IMR-90 (cell line): ENCODE results near the gene HCN4. TPM values are rescaled to one million over a fixed set of nuclear protein-coding genes. Genes with fewer than 3 reads are reported as not detected.

Source experiments
- ATAC-seq: fragments of 200-7000 bp; cut with Tn5 transposase; 2 replicates; pipeline ENCODE4 v1.9.1; 2020; ENCODE audit warnings: low read depth, mild to moderate bottlenecking, moderate library complexity
- BruUV-seq: library from RNA; stranded (reverse); fragments of 400-500 nt; replicated peaks from 2 replicates; lab custom pipeline; 2021; lab: Mats Ljungman, UMichigan
- CTCF ChIA-PET: fragments of 300-600 bp; formaldehyde crosslinking; extraction: SDS; loops from one replicate; lab custom pipeline; 2021; ENCODE audit warnings: antibody characterized with exemption; lab: Yijun Ruan, JAX
- POLR2A ChIA-PET: fragments of 300-600 bp; sonication (Branson Sonifier 250); formaldehyde crosslinking; loops from one replicate; lab custom pipeline; 2022; ENCODE audit warnings: antibody characterized with exemption; ENCODE audit not compliant: unreplicated experiment; lab: Charles Lee
- DNase-seq: peaks from one replicate; pipeline ENCODE4 v3.0.0; 2013
- H2AFZ ChIP-seq: replicated peaks from 2 replicates; pipeline ENCODE3; 2013; ENCODE audit warnings: low read length, mild to moderate bottlenecking; ENCODE audit not compliant: poor library complexity
- H2AK5ac ChIP-seq: 2 replicates; pipeline ENCODE4 v1.6.1; 2013; ENCODE audit warnings: low read depth, low read length, inconsistent platforms
- H2AK9ac ChIP-seq: replicated peaks from 2 replicates; pipeline ENCODE3; 2013; ENCODE audit warnings: mild to moderate bottlenecking, low read depth, low read length, moderate library complexity; ENCODE audit not compliant: poor library complexity
- H2BK120ac ChIP-seq: 2 replicates; pipeline ENCODE4 v1.6.1; 2013; ENCODE audit warnings: low read depth, low read length, inconsistent platforms
- H2BK15ac ChIP-seq: 3 replicates; pipeline ENCODE4 v1.6.1; 2013; ENCODE audit warnings: low read depth, low read length, inconsistent platforms
- H2BK20ac ChIP-seq: 2 replicates; pipeline ENCODE4 v1.6.1; 2013; ENCODE audit warnings: low read depth, mild to moderate bottlenecking, inconsistent platforms, low read length, moderate library complexity
- H2BK5ac ChIP-seq: 2 replicates; pipeline ENCODE4 v1.6.1; 2013; ENCODE audit warnings: mild to moderate bottlenecking, low read depth, low read length, inconsistent platforms; ENCODE audit not compliant: poor library complexity, severe bottlenecking
- H3K14ac ChIP-seq: replicated peaks from 2 replicates; pipeline ENCODE4 v1.6.1; 2013; ENCODE audit warnings: low read depth, low read length, inconsistent platforms
- H3K18ac ChIP-seq: 2 replicates; pipeline ENCODE4 v1.6.1; 2013; ENCODE audit warnings: low read depth, low read length, control low read depth
- H3K23ac ChIP-seq: 2 replicates; pipeline ENCODE4 v1.6.1; 2013; ENCODE audit warnings: low read depth, low read length, inconsistent platforms
- H3K27ac ChIP-seq: 2 replicates; pipeline ENCODE4 v1.5.1; 2013; ENCODE audit warnings: mild to moderate bottlenecking, control low read depth, low read length; ENCODE audit not compliant: insufficient read depth
- H3K27me3 ChIP-seq: 2 replicates; pipeline ENCODE4 v1.6.1; 2013; ENCODE audit warnings: low read length; ENCODE audit not compliant: control insufficient read depth, insufficient read depth
- H3K36me3 ChIP-seq: 2 replicates; pipeline ENCODE4 v1.6.1; 2013; ENCODE audit warnings: low read length, mixed read lengths; ENCODE audit not compliant: control insufficient read depth, insufficient read depth
- H3K4ac ChIP-seq: 2 replicates; pipeline ENCODE4 v1.6.1; 2013; ENCODE audit warnings: low read depth, low read length, inconsistent platforms
- H3K4me1 ChIP-seq: 2 replicates; pipeline ENCODE4 v1.6.1; 2013; ENCODE audit warnings: low read length, mixed read lengths; ENCODE audit not compliant: control insufficient read depth, insufficient read depth
- H3K4me2 ChIP-seq: 2 replicates; pipeline ENCODE4 v1.6.1; 2013; ENCODE audit warnings: low read depth, mild to moderate bottlenecking, control low read depth, low read length, moderate library complexity
- H3K4me3 ChIP-seq: 2 replicates; pipeline ENCODE4 v1.5.1; 2013; ENCODE audit warnings: low read depth, mild to moderate bottlenecking, control low read depth, low read length, moderate library complexity; ENCODE audit not compliant: insufficient read depth
- H3K56ac ChIP-seq: 2 replicates; pipeline ENCODE4 v1.6.1; 2013; ENCODE audit warnings: low read length, inconsistent platforms; ENCODE audit not compliant: insufficient read depth; ENCODE audit errors: extremely low read depth
- H3K79me1 ChIP-seq, 2 experiments: 2 replicates each; pipeline ENCODE4 v1.6.1; 2013; ENCODE audit warnings: low read length in 2 of 2, inconsistent platforms in 1 of 2, low read depth in 1 of 2
- H3K9ac ChIP-seq: 2 replicates; pipeline ENCODE4 v1.6.1; 2013; ENCODE audit warnings: low read depth, low read length, control low read depth
- H3K9me1 ChIP-seq: 2 replicates; pipeline ENCODE4 v1.6.1; 2013; ENCODE audit warnings: low read length, inconsistent platforms; ENCODE audit not compliant: insufficient read depth
- H3K9me3 ChIP-seq: 2 replicates; pipeline ENCODE4 v1.6.1; 2013; ENCODE audit warnings: low read length; ENCODE audit not compliant: control insufficient read depth, insufficient read depth
- H4K20me1 ChIP-seq: 2 replicates; pipeline ENCODE4 v1.6.1; 2013; ENCODE audit warnings: low read length, inconsistent platforms; ENCODE audit not compliant: insufficient read depth
- H4K5ac ChIP-seq: 2 replicates; pipeline ENCODE4 v1.6.1; 2013; ENCODE audit warnings: mild to moderate bottlenecking, low read depth, low read length, control low read depth
- H4K8ac ChIP-seq, 2 experiments: 2 replicates each; pipeline ENCODE4 v1.6.1; 2013; ENCODE audit warnings: low read depth in 2 of 2, low read length in 2 of 2, control low read depth in 1 of 2, inconsistent platforms in 1 of 2
- H4K91ac ChIP-seq: 2 replicates; pipeline ENCODE4 v1.6.1; 2013; ENCODE audit warnings: low read depth, low read length, inconsistent platforms; ENCODE audit not compliant: insufficient read depth
- BHLHE40 ChIP-seq: fragments of 150-350 bp; IDR thresholded peaks from 2 replicates; pipeline ENCODE4 v1.6.1; 2016; ENCODE audit warnings: mild to moderate bottlenecking, low read depth, low read length
- CHD1 ChIP-seq: IDR thresholded peaks from 2 replicates; pipeline ENCODE4 v1.6.1; 2012; ENCODE audit warnings: low read depth, low read length, improper control_type of control experiment
- MAFK ChIP-seq: IDR thresholded peaks from 2 replicates; pipeline ENCODE4 v1.6.1; 2012; ENCODE audit warnings: low read depth, low read length, improper control_type of control experiment
- MAZ ChIP-seq: IDR thresholded peaks from 2 replicates; pipeline ENCODE4 v1.6.1; 2012; ENCODE audit warnings: low read depth, mild to moderate bottlenecking, low read length, improper control_type of control experiment, moderate library complexity, borderline replicate concordance
- MXI1 ChIP-seq: IDR thresholded peaks from 2 replicates; pipeline ENCODE4 v1.6.1; 2012; ENCODE audit warnings: low read depth, mild to moderate bottlenecking, low read length, moderate library complexity, borderline replicate concordance
- NFE2L2 ChIP-seq: fragments of 150-350 bp; IDR thresholded peaks from 2 replicates; pipeline ENCODE4 v1.6.1; 2016; ENCODE audit warnings: low read depth, mild to moderate bottlenecking, low read length
- POLR2A ChIP-seq: IDR thresholded peaks from 2 replicates; pipeline ENCODE4 v1.6.1; 2012; ENCODE audit warnings: mild to moderate bottlenecking, low read depth, low read length
- RAD21 ChIP-seq: IDR thresholded peaks from 2 replicates; pipeline ENCODE4 v1.6.1; 2012; ENCODE audit warnings: low read length, improper control_type of control experiment
- RCOR1 ChIP-seq: IDR thresholded peaks from 2 replicates; pipeline ENCODE4 v1.6.1; 2012; ENCODE audit warnings: mild to moderate bottlenecking, low read length, improper control_type of control experiment; ENCODE audit not compliant: insufficient replicate concordance
- RFX5 ChIP-seq: IDR thresholded peaks from 2 replicates; pipeline ENCODE4 v1.8.0; 2012; ENCODE audit warnings: low read depth, mild to moderate bottlenecking, low read length, moderate library complexity
- SMC3 ChIP-seq: fragments of 150-350 bp; IDR thresholded peaks from 2 replicates; pipeline ENCODE4 v1.6.1; 2016; ENCODE audit warnings: low read depth, mild to moderate bottlenecking, antibody characterized with exemption, low read length, moderate library complexity
- WGBS, 2 experiments: methylation state at CpG; one replicate each; pipeline versions ENCODE4 v1.1.5 to v1.1.7; 2013; ENCODE audit warnings: missing lambda C conversion rate in 2 of 2; ENCODE audit not compliant: insufficient read length in 1 of 2; ENCODE audit errors: extremely low coverage in 2 of 2; 5-methylcytosine and 5-hydroxymethylcytosine counted together
- dilution Hi-C: fragments of 300-500 bp; cut with HindIII; formaldehyde crosslinking; loops from one replicate; pipeline ENCODE4 v1.14.3; 2018; ENCODE audit warnings: low sequenced_read_pairs; ENCODE audit not compliant: unreplicated experiment
- in situ Hi-C: fragments of 300-500 bp; cut with MboI; formaldehyde crosslinking; loops from 3 replicates; pipeline ENCODE4 v1.14.3; 2019; ENCODE audit warnings: low sequenced_read_pairs, inconsistent platforms, mixed read lengths
- intact Hi-C: fragments of 100-400 bp; cut with micrococcal nuclease; formaldehyde crosslinking; loops from 2 replicates; pipeline ENCODE4 v1.10.0; 2022
- polyA plus RNA-seq, 3 experiments: library from polyadenylated mRNA; depleted of rRNA; stranded (reverse); fragments of >200 nt; gene quantifications; 2 replicates each; pipeline ENCODE4 v1.2.3, GENCODE V29; 2012; ENCODE audit warnings: low replicate concordance in 1 of 3
- total RNA-seq: library from RNA; depleted of rRNA; stranded (reverse); fragments of >200 nt; gene quantifications from 2 replicates; pipeline ENCODE4 v1.2.3, GENCODE V29; 2012
- TF ChIP-seq, protein P1 (sequence below): fragments of 150-350 bp; IDR thresholded peaks from 2 replicates; pipeline ENCODE4 v1.6.1; 2016; ENCODE audit warnings: low read depth, mild to moderate bottlenecking, low read length, moderate library complexity, borderline replicate concordance
- TF ChIP-seq, protein P2 (sequence below): fragments of 150-350 bp; IDR thresholded peaks from 2 replicates; pipeline ENCODE4 v1.6.1; 2017; ENCODE audit warnings: mild to moderate bottlenecking, antibody characterized with exemption, low read length, low read depth
- TF ChIP-seq, protein P3 (sequence below): conservative IDR thresholded peaks from 2 replicates; pipeline ENCODE4 v1.5.1; 2012; ENCODE audit warnings: mild to moderate bottlenecking, low read depth, low read length, improper control_type of control experiment

The HCN4 gene
- total and polyA plus RNA-seq, 2 of the 4 experiments (the other 2 are of a cell fraction) = not detected

DNA sequence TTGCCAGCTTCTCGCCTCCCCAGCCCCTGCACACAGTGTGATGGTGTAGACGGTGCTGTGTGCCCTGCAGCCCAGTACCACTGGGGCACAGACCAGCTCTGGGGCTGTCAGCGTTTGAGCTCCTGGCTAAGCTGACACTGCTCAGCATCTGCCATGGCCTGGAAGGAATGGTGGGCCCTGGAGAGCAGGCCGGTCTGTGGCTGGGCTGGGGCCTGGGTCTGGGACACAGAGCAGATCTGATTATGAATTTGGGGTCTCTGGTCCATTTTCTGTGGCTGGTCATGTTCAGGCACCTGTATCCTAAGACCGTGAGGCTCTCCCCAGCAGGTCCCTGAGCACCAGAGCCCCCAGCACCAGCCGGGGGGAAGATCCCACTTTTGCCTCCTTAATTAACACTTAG lies 34.7 kb downstream of the HCN4 start:
- ChIA-PET POLR2A (no interaction called here), CTCF (interaction anchor here (1.1 kb wide), 1 partner anchor 21 kb away, joined by 3 read pairs; no protein-coding TSS in a partner anchor)
- Histone ChIP-seq H4K91ac (no peak overlapping the region), H3K4ac (no peak overlapping the region), H4K5ac (no peak overlapping the region), H2BK15ac (no peak overlapping the region), H4K20me1 (no peaks in the 10 kb centered on the region), H3K79me1 (no peaks in the 10 kb centered on the region), H2BK5ac (no peak overlapping the region), H2AFZ (no peak overlapping the region), H3K4me3 (no peak overlapping the region), H3K18ac (no peak overlapping the region), H4K8ac (no peak overlapping the region), H3K14ac (no peak overlapping the region), H2BK120ac (no peak overlapping the region), H3K9me1 (no peaks in the 10 kb centered on the region; the same call in 1 of the 2 replicates), H3K27me3 (peaks cover 57% of the 10 kb centered on the region), H3K9me3 (no peaks in the 10 kb centered on the region), H2AK5ac (no peak overlapping the region), H3K23ac (no peak overlapping the region), H2BK20ac (no peak overlapping the region), H3K9ac (no peak overlapping the region), H2AK9ac (no peak overlapping the region), H3K36me3 (no peaks in the 10 kb centered on the region), H3K4me1 (no peaks in the 10 kb centered on the region), H3K27ac (no peak overlapping the region), H3K56ac (no peak overlapping the region), H3K4me2 (no peak overlapping the region)
- intact Hi-C loops = no loop called here
- TF ChIP-seq RCOR1 = no peak
- TF ChIP-seq CHD1 = no peak
- TF ChIP-seq, protein P1, sequence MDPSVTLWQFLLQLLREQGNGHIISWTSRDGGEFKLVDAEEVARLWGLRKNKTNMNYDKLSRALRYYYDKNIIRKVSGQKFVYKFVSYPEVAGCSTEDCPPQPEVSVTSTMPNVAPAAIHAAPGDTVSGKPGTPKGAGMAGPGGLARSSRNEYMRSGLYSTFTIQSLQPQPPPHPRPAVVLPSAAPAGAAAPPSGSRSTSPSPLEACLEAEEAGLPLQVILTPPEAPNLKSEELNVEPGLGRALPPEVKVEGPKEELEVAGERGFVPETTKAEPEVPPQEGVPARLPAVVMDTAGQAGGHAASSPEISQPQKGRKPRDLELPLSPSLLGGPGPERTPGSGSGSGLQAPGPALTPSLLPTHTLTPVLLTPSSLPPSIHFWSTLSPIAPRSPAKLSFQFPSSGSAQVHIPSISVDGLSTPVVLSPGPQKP = no peak
- TF ChIP-seq RFX5 = no peak
- TF ChIP-seq POLR2A = no peak
- TF ChIP-seq SMC3 = no peak
- TF ChIP-seq, protein P2, sequence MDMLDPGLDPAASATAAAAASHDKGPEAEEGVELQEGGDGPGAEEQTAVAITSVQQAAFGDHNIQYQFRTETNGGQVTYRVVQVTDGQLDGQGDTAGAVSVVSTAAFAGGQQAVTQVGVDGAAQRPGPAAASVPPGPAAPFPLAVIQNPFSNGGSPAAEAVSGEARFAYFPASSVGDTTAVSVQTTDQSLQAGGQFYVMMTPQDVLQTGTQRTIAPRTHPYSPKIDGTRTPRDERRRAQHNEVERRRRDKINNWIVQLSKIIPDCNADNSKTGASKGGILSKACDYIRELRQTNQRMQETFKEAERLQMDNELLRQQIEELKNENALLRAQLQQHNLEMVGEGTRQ = no peak
- no peak for TF ChIP-seq BHLHE40
- TF ChIP-seq NFE2L2 = no peak
- no peak for TF ChIP-seq MAZ
- no peak for TF ChIP-seq MXI1
- no peak for TF ChIP-seq RAD21
- TF ChIP-seq, protein P3, sequence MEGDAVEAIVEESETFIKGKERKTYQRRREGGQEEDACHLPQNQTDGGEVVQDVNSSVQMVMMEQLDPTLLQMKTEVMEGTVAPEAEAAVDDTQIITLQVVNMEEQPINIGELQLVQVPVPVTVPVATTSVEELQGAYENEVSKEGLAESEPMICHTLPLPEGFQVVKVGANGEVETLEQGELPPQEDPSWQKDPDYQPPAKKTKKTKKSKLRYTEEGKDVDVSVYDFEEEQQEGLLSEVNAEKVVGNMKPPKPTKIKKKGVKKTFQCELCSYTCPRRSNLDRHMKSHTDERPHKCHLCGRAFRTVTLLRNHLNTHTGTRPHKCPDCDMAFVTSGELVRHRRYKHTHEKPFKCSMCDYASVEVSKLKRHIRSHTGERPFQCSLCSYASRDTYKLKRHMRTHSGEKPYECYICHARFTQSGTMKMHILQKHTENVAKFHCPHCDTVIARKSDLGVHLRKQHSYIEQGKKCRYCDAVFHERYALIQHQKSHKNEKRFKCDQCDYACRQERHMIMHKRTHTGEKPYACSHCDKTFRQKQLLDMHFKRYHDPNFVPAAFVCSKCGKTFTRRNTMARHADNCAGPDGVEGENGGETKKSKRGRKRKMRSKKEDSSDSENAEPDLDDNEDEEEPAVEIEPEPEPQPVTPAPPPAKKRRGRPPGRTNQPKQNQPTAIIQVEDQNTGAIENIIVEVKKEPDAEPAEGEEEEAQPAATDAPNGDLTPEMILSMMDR = no peak
- TF ChIP-seq MAFK = no peak
- dilution Hi-C loops = no loop called here
- WGBS, 2 experiments = 50% methylated on average over 2 of the region's 6 CpGs; no CpG with 5 or more reads in 1 of the 2 experiments
- no peak for ATAC-seq
- no peak for DNase-seq
- in situ Hi-C loops = no loop called here
- no TSS peak for BruUV-seq
